H9 (cell line): ENCODE measurements around the gene TDRD3. TPM values are rescaled to one million over a fixed set of nuclear protein-coding genes. Genes with fewer than 3 reads are reported as not detected.

Experiments
- DNase-seq: peaks from one replicate; pipeline ENCODE4 v3.0.0-alpha.2; 2017
- H2AFZ ChIP-seq: one replicate; pipeline ENCODE4 v1.6.1; 2013; ENCODE audit warnings: mild to moderate bottlenecking, low read length, control low read depth, moderate library complexity
- H2AK5ac ChIP-seq: 2 replicates; pipeline ENCODE4 v1.6.1; 2013; ENCODE audit warnings: low read length, control low read depth, mixed read lengths; ENCODE audit not compliant: insufficient read length
- H2BK120ac ChIP-seq: one replicate; pipeline ENCODE4 v1.6.1; 2013; ENCODE audit warnings: low read depth, mild to moderate bottlenecking, low read length, control low read depth, inconsistent platforms; ENCODE audit not compliant: poor library complexity, severe bottlenecking
- H2BK12ac ChIP-seq: 2 replicates; pipeline ENCODE4 v1.6.1; 2013; ENCODE audit warnings: low read length, control low read depth, mixed read lengths, low read depth; ENCODE audit not compliant: insufficient read length
- H2BK15ac ChIP-seq: 2 replicates; pipeline ENCODE4 v1.6.1; 2013; ENCODE audit warnings: low read depth, low read length, control low read depth
- H2BK20ac ChIP-seq: one replicate; pipeline ENCODE4 v1.6.1; 2013; ENCODE audit warnings: low read depth, mild to moderate bottlenecking, low read length, control low read depth, inconsistent platforms; ENCODE audit not compliant: poor library complexity, severe bottlenecking
- H2BK5ac ChIP-seq: 2 replicates; pipeline ENCODE4 v1.6.1; 2013; ENCODE audit warnings: low read length, control low read depth, mixed read lengths; ENCODE audit not compliant: insufficient read length
- H3K14ac ChIP-seq: 2 replicates; pipeline ENCODE4 v1.6.1; 2013; ENCODE audit warnings: low read length, control low read depth; ENCODE audit not compliant: insufficient read depth
- H3K18ac ChIP-seq: 2 replicates; pipeline ENCODE4 v1.6.1; 2013; ENCODE audit warnings: low read depth, mild to moderate bottlenecking, mixed read lengths, low read length, control low read depth; ENCODE audit not compliant: insufficient read length
- H3K23ac ChIP-seq: 2 replicates; pipeline ENCODE4 v1.6.1; 2013; ENCODE audit warnings: low read length, control low read depth, mixed read lengths, low read depth; ENCODE audit not compliant: insufficient read length
- H3K23me2 ChIP-seq: 2 replicates; pipeline ENCODE4 v1.6.1; 2013; ENCODE audit warnings: low read depth, mild to moderate bottlenecking, mixed read lengths, low read length, control low read depth; ENCODE audit not compliant: insufficient read length, poor library complexity, severe bottlenecking
- H3K27ac ChIP-seq: 2 replicates; pipeline ENCODE4 v1.5.1; 2013; ENCODE audit warnings: low read length, control low read depth, mixed read lengths, low read depth; ENCODE audit not compliant: insufficient read length
- H3K27me3 ChIP-seq: 2 replicates; pipeline ENCODE4 v1.6.1; 2013; ENCODE audit warnings: low read length, control low read depth, inconsistent platforms; ENCODE audit not compliant: insufficient read depth
- H3K4ac ChIP-seq: 2 replicates; pipeline ENCODE4 v1.6.1; 2013; ENCODE audit warnings: low read depth, mild to moderate bottlenecking, control low read depth, inconsistent platforms, low read length, moderate library complexity
- H3K4me1 ChIP-seq: 2 replicates; pipeline ENCODE4 v1.6.1; 2013; ENCODE audit warnings: low read length, control low read depth, inconsistent platforms; ENCODE audit not compliant: insufficient read depth
- H3K4me2 ChIP-seq: 2 replicates; pipeline ENCODE4 v1.6.1; 2013; ENCODE audit warnings: low read length, control low read depth, mixed read lengths; ENCODE audit not compliant: insufficient read length, insufficient read depth
- H3K56ac ChIP-seq: 2 replicates; pipeline ENCODE4 v1.6.1; 2013; ENCODE audit warnings: low read depth, mild to moderate bottlenecking, mixed read lengths, low read length, control low read depth; ENCODE audit not compliant: insufficient read length
- H3K79me1 ChIP-seq: 2 replicates; pipeline ENCODE4 v1.6.1; 2013; ENCODE audit warnings: low read depth, mild to moderate bottlenecking, moderate library complexity, low read length, control low read depth, inconsistent platforms; ENCODE audit not compliant: insufficient read depth, poor library complexity, severe bottlenecking
- H3K79me2 ChIP-seq: 2 replicates; pipeline ENCODE4 v1.6.1; 2013; ENCODE audit warnings: low read length, control low read depth, inconsistent platforms; ENCODE audit not compliant: insufficient read depth
- H3K9ac ChIP-seq: 2 replicates; pipeline ENCODE4 v1.6.1; 2013; ENCODE audit warnings: low read length, control low read depth, mixed read lengths; ENCODE audit not compliant: insufficient read length; ENCODE audit errors: extremely low read depth
- H3K9me3 ChIP-seq: one replicate; pipeline ENCODE4 v1.6.1; 2013; ENCODE audit warnings: low read depth, low read length, inconsistent platforms; ENCODE audit not compliant: control insufficient read depth
- H3T11ph ChIP-seq: one replicate; pipeline ENCODE4 v1.6.1; 2013; ENCODE audit warnings: mild to moderate bottlenecking, low read length, control low read depth, inconsistent platforms
- H4K20me1 ChIP-seq: one replicate; pipeline ENCODE4 v1.6.1; 2013; ENCODE audit not compliant: control insufficient read depth, insufficient read length, insufficient read depth
- H4K5ac ChIP-seq: 2 replicates; pipeline ENCODE4 v1.6.1; 2013; ENCODE audit warnings: low read depth, mild to moderate bottlenecking, mixed read lengths, low read length, control low read depth; ENCODE audit not compliant: insufficient read length
- H4K8ac ChIP-seq: replicated peaks from 2 replicates; pipeline ENCODE4 v1.6.1; 2013; ENCODE audit warnings: low read length, control low read depth, mixed read lengths, low read depth; ENCODE audit not compliant: insufficient read length
- H4K91ac ChIP-seq: 2 replicates; pipeline ENCODE4 v1.6.1; 2013; ENCODE audit warnings: low read depth, mild to moderate bottlenecking, moderate library complexity, mixed read lengths, low read length, control low read depth; ENCODE audit not compliant: insufficient read length
- H3K27ac Mint-ChIP-seq, 3 experiments: 2 replicates in 2 of 3; 3 replicates in 1 of 3; pipeline ENCODE4 v1.8.0; 2020 to 2021; ENCODE audit warnings: mixed read lengths in 3 of 3, mild to moderate bottlenecking in 1 of 3, moderate library complexity in 1 of 3
- H3K27me3 Mint-ChIP-seq: 2 replicates; pipeline ENCODE4 v1.8.0; 2021; ENCODE audit warnings: low read depth, mild to moderate bottlenecking, moderate library complexity, mixed read lengths
- H3K36me3 Mint-ChIP-seq, 3 experiments: 2 replicates in 2 of 3; 3 replicates in 1 of 3; pipeline ENCODE4 v1.8.0; 2020 to 2021; ENCODE audit warnings: low read depth in 3 of 3, mixed read lengths in 3 of 3; ENCODE audit not compliant: insufficient read depth in 1 of 3
- H3K4me1 Mint-ChIP-seq, 2 experiments: 2 replicates each; pipeline ENCODE4 v1.8.0; 2020; ENCODE audit warnings: mixed read lengths in 2 of 2
- H3K4me3 Mint-ChIP-seq, 2 experiments: 2 replicates in 1 of 2; 3 replicates in 1 of 2; pipeline ENCODE4 v1.8.0; 2020 to 2021; ENCODE audit warnings: mild to moderate bottlenecking in 2 of 2, mixed read lengths in 2 of 2, moderate library complexity in 1 of 2
- H3K9me3 Mint-ChIP-seq, 2 experiments: 2 replicates in 1 of 2; 3 replicates in 1 of 2; pipeline ENCODE4 v1.8.0; 2020; ENCODE audit warnings: mild to moderate bottlenecking in 2 of 2, mixed read lengths in 2 of 2, moderate library complexity in 1 of 2
- CTCF ChIP-seq: fragments of 200-600 bp; sonication (generic); conservative IDR thresholded peaks from 3 replicates; pipeline ENCODE4 v1.8.0; 2021; ENCODE audit warnings: antibody characterized with exemption, mild to moderate bottlenecking
- WGBS: extraction: QIAGEN DNeasy Blood & Tissue Kit; methylation state at CpG from one replicate; pipeline ENCODE4 v1.1.7; 2013; ENCODE audit warnings: missing lambda C conversion rate, low lambda C conversion rate, mixed read lengths; ENCODE audit not compliant: insufficient read length; ENCODE audit errors: extremely low coverage; 5-methylcytosine and 5-hydroxymethylcytosine counted together
- total RNA-seq: library from RNA; stranded (reverse); gene quantifications from 2 replicates; pipeline ENCODE4 v1.2.1, GENCODE V29; 2021

TDRD3 gene
- total RNA-seq, 1 experiment from 2014 or later: 16.1 TPM

- peaks cover 35 to 37% of the 10 kb centered on the region in 2 experiments for H3K4me1 Mint-ChIP-seq
- no peak overlapping the region for H3K9ac ChIP-seq
- WGBS: no CpG with 5 or more reads among the region's 8 CpGs
These were observed 175.8 kb downstream of the TDRD3 start for GRCh38 chr13:60572855-60573254.

More at GRCh38 chr13:60572855-60573254, 175.8 kb downstream of the TDRD3 start:
- Histone ChIP-seq H2BK12ac (no peak overlapping the region), H2AK5ac (no peak overlapping the region), H2BK15ac (no peak overlapping the region), H3K4me2 (no peak overlapping the region), H2AFZ (no peak overlapping the region), H3T11ph (no peak overlapping the region), H3K27me3 (no peaks in the 10 kb centered on the region), H4K20me1 (no peaks in the 10 kb centered on the region), H3K4ac (no peak overlapping the region; the same call in 1 of the 2 replicates), H3K27ac (peak overlapping the region; percentile 75), H4K8ac (no peak overlapping the region), H4K91ac (no peak overlapping the region), H3K79me1 (no peaks in the 10 kb centered on the region), H3K14ac (no peak overlapping the region; the same call in 1 of the 2 replicates), H3K9me3 (no peaks in the 10 kb centered on the region), H4K5ac (no peak overlapping the region), H2BK5ac (no peak overlapping the region), H3K18ac (peak overlapping the region; percentile 22), H3K23ac (no peak overlapping the region), H3K56ac (no peak overlapping the region), H3K4me1 (peaks cover 8% of the 10 kb centered on the region), H2BK20ac (no peak overlapping the region), H2BK120ac (no peak overlapping the region), H3K23me2 (no peaks in the 10 kb centered on the region), H3K79me2 (no peaks in the 10 kb centered on the region)
- peak; percentile 57 for DNase-seq
- Mint-ChIP-seq H3K9me3 (peaks cover 10 to 13% of the 10 kb centered on the region in 2 experiments; a peak in 4 of 5 replicates), H3K36me3 (peaks cover 24 to 26% (median 25%) of the 10 kb centered on the region in 3 experiments), H3K27ac (peak overlapping the region; percentile 95 to 99 (median 97)), H3K4me3 (peak overlapping the region in 1 of 2 experiments; percentile 21; a peak in 2 of 5 replicates), H3K27me3 (no peaks in the 10 kb centered on the region)
- no peak for TF ChIP-seq CTCF
